Measurements from ENCODE around the gene ZSCAN29. TPM values are rescaled to one million over a fixed set of nuclear protein-coding genes. Genes with fewer than 3 reads are reported as not detected.

The ZSCAN29 gene
- total and polyA plus RNA-seq, 2 donors (not counting 1 experiment from before 2014, with no cell fraction given) = 16.1 to 51.5 TPM

- ATAC-seq (ENCODE audit: low read depth) (no peak), DNase-seq (no peak)
- H4K20me1 ChIP-seq (ENCODE audit: control insufficient read depth, insufficient read depth, low read length, poor library complexity, severe bottlenecking) = no peaks in the 10 kb centered on the region
- H3K79me2 ChIP-seq (ENCODE audit: control insufficient read depth, insufficient read depth, low read length) = no peaks in the 10 kb centered on the region
- intact Hi-C loops (cut with micrococcal nuclease) = no loop called here
- no peaks in the 10 kb centered on the region for H3K27me3 ChIP-seq (replicated peaks in 1 of 4; ENCODE audit: control extremely low read depth in 1 of 4, control insufficient read depth in 3 of 4, insufficient read depth in 4 of 4, low read length in 3 of 4)
- no peaks in the 10 kb centered on the region for H3K9me3 Mint-ChIP-seq (ENCODE audit: insufficient read depth)
- no peak overlapping the region for H3K4me3 Mint-ChIP-seq
- H3K9me3 ChIP-seq (ENCODE audit: control extremely low read depth in 1 of 3, control insufficient read depth in 2 of 3, insufficient read depth in 1 of 3, low read length in 2 of 3) = no peaks in the 10 kb centered on the region
- no peak overlapping the region for H3K4me3 ChIP-seq (ENCODE audit: control extremely low read depth in 1 of 5, extremely low read depth in 1 of 5, insufficient read depth in 1 of 5, low read depth in 2 of 5, low read length in 4 of 5)
- H3K4me1 Mint-ChIP-seq = no peaks in the 10 kb centered on the region
- no peaks in the 10 kb centered on the region for H3K4me1 ChIP-seq (ENCODE audit: control insufficient read depth in 2 of 2, insufficient read depth in 2 of 2, low read length in 2 of 2)
- no peaks in the 10 kb centered on the region for H3K27me3 Mint-ChIP-seq
- TF ChIP-seq, protein P1, sequence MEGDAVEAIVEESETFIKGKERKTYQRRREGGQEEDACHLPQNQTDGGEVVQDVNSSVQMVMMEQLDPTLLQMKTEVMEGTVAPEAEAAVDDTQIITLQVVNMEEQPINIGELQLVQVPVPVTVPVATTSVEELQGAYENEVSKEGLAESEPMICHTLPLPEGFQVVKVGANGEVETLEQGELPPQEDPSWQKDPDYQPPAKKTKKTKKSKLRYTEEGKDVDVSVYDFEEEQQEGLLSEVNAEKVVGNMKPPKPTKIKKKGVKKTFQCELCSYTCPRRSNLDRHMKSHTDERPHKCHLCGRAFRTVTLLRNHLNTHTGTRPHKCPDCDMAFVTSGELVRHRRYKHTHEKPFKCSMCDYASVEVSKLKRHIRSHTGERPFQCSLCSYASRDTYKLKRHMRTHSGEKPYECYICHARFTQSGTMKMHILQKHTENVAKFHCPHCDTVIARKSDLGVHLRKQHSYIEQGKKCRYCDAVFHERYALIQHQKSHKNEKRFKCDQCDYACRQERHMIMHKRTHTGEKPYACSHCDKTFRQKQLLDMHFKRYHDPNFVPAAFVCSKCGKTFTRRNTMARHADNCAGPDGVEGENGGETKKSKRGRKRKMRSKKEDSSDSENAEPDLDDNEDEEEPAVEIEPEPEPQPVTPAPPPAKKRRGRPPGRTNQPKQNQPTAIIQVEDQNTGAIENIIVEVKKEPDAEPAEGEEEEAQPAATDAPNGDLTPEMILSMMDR (IDR thresholded peaks at IDR 0.05) = no peak
- no peak for TF ChIP-seq EZH2 (IDR thresholded peaks at IDR 0.05; ENCODE audit: borderline replicate concordance, insufficient read depth, low read depth, low read length, poor library complexity, severe bottlenecking)
- ChIA-PET POLR2A (no interaction called here), CTCF (interaction anchor here (0.6 to 1.2 kb wide), 2 partner anchors 15 to 168 kb away, joined by 3 to 4 read pairs; no protein-coding TSS in a partner anchor)
- H3K27ac ChIP-seq (ENCODE audit: low read length in 2 of 2) = no peak overlapping the region
- H3K36me3 ChIP-seq (replicated peaks in 1 of 2; ENCODE audit: control extremely low read depth in 1 of 2, control insufficient read depth in 1 of 2, extremely low read depth in 1 of 2, insufficient read depth in 2 of 2, low read length in 1 of 2) = no peaks in the 10 kb centered on the region
- H3K4me2 ChIP-seq (replicated peaks; ENCODE audit: low read depth, low read length, poor library complexity, severe bottlenecking) = no peak overlapping the region
- no peak overlapping the region for H3K27ac Mint-ChIP-seq
- WGBS (ENCODE audit: insufficient coverage) = 100% methylated on average over 1 of the region's 2 CpGs
- H3K9ac ChIP-seq (ENCODE audit: low read length) = no peak overlapping the region
- no peak overlapping the region for H2AFZ ChIP-seq (ENCODE audit: insufficient read depth, low read depth, low read length, poor library complexity, severe bottlenecking)
Observed at GRCh38 chr15:43346305-43346704, 24.5 kb downstream of the ZSCAN29 start.

DNA sequence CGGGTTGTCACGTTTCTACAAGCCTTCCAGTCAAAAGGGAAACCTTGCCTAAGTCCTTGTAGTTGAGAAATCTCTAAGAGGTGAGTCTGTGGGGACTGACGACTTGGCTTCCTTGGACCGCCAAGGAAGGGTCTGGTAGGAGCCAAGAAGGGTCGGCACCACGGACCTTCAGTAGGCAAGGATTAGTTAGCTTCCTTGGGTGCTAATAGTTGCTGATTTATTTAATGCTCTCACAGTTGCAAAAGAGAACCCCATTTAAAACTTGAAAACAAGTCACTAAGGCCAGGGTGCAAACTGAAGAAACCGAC is 40.1 kb downstream of the ZSCAN29 start:
- H3K27me3 ChIP-seq (replicated peaks in 1 of 4; ENCODE audit: control extremely low read depth in 1 of 4, control insufficient read depth in 3 of 4, insufficient read depth in 4 of 4, low read length in 3 of 4) = no peaks in the 10 kb centered on the region
- peaks cover 9% of the 10 kb centered on the region for H4K20me1 ChIP-seq (ENCODE audit: control insufficient read depth, insufficient read depth, low read length, poor library complexity, severe bottlenecking)
- peak overlapping the region; percentile 98 for H2AFZ ChIP-seq (ENCODE audit: insufficient read depth, low read depth, low read length, poor library complexity, severe bottlenecking)
- intact Hi-C loops (cut with micrococcal nuclease) = loop anchor here (1.0 to 2.0 kb wide), 4 partner anchors 40 to 593 kb away; partner anchors contain the start of genes CDAN1, TUBGCP4, UBR1 and ZSCAN29
- Mint-ChIP-seq H3K4me3 (peak overlapping the region; percentile 99), H3K9me3 (ENCODE audit: insufficient read depth) (no peaks in the 10 kb centered on the region), H3K4me1 (peaks cover 32% of the 10 kb centered on the region), H3K27me3 (no peaks in the 10 kb centered on the region), H3K27ac (peak overlapping the region; percentile 100)
- no peaks in the 10 kb centered on the region for H3K9me3 ChIP-seq (ENCODE audit: control extremely low read depth in 1 of 3, control insufficient read depth in 2 of 3, insufficient read depth in 1 of 3, low read length in 2 of 3)
- peaks cover 0 to 2% of the 10 kb centered on the region in 2 experiments for H3K36me3 ChIP-seq (replicated peaks in 1 of 2; ENCODE audit: control extremely low read depth in 1 of 2, control insufficient read depth in 1 of 2, extremely low read depth in 1 of 2, insufficient read depth in 2 of 2, low read length in 1 of 2)
- H3K4me1 ChIP-seq (ENCODE audit: control insufficient read depth in 2 of 2, insufficient read depth in 2 of 2, low read length in 2 of 2) = peaks cover 22 to 23% of the 10 kb centered on the region in 2 donors
- H3K4me2 ChIP-seq (replicated peaks; ENCODE audit: low read depth, low read length, poor library complexity, severe bottlenecking) = peak overlapping the region; percentile 78
- no peak for DNase-seq
- peak overlapping the region; percentile 73 for H3K9ac ChIP-seq (ENCODE audit: low read length)
- POLR2A ChIA-PET = no interaction called here
- peak; percentile 16 for ATAC-seq (ENCODE audit: low read depth)
- peak overlapping the region; percentile 94 to 98 for H3K27ac ChIP-seq (ENCODE audit: low read length in 2 of 2)
- WGBS (ENCODE audit: insufficient coverage) = 0% methylated on average over 4 of the region's 7 CpGs
- H3K4me3 ChIP-seq (ENCODE audit: control extremely low read depth in 1 of 5, extremely low read depth in 1 of 5, insufficient read depth in 1 of 5, low read depth in 2 of 5, low read length in 4 of 5) = peak overlapping the region; percentile 70 to 88 (median 84)
- TF ChIP-seq, protein P1 (IDR thresholded peaks at IDR 0.05) = no peak
- H3K79me2 ChIP-seq (ENCODE audit: control insufficient read depth, insufficient read depth, low read length) = peaks cover 12% of the 10 kb centered on the region
- CTCF ChIA-PET = no interaction called here

All from B cell (primary cell).